KBM-7 (cell line): ENCODE measurements around the gene SH3BP1.

Source experiments
- DNase-seq: peaks from one replicate; pipeline ENCODE4 v3.0.0-alpha.2; 2015
- in situ Hi-C: fragments of 300-500 bp; cut with MboI; formaldehyde crosslinking; loops from 2 replicates; pipeline ENCODE4 v1.14.3; 2020; ENCODE audit warnings: low sequenced_read_pairs, low pct_unique_long_range_greater_than_20kb, mixed read lengths

The SH3BP1 gene

DNA sequence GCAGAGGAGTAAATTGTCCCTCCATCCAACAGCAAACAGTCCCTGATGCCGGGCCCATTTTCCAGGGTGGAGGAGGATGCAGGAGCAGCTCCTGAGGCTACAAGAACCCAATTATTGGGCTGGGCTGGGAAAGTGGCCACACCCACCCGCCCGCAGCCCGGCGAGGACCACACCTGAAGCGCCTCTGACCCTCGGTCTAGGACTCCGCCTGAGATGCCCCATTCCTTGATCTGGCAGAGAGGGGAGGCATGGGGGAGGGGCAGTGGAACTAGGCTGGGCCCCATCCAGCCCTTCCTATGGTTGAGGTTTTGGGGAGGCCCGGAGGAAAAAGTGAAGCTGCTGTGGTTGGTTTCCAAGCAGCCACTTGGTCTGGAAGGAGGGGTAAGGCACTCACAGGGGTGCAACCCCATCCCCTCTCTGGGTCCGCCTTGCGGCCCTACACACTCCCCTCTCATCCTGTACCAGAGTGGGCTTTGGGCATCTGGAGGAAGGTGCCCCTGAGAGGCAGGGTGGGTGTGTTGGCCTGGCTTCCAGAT lies 33.5 kb downstream of the SH3BP1 start:
- no peak for DNase-seq
- in situ Hi-C loops = no loop called here

DNA sequence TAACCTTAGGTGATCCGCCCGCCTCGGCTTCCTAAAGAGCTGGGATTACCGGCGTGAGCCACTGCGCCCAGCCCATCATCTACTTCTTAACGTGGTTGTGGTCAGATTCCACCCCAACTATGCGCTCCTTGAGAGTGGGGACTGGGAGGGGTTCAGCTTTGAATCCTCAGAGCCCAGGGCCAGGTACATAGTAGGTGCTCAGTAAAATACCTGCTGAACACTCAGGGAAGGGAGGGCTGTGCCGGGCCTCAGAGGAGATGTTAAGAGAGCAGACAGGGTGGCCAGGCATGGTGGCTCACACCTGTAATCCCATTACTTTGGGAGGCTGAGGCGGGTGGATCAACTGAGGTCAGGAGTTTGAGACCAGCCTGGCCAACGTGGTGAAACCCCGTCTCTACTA lies 34.8 kb downstream of the SH3BP1 start:
- in situ Hi-C loops = no loop called here

DNA sequence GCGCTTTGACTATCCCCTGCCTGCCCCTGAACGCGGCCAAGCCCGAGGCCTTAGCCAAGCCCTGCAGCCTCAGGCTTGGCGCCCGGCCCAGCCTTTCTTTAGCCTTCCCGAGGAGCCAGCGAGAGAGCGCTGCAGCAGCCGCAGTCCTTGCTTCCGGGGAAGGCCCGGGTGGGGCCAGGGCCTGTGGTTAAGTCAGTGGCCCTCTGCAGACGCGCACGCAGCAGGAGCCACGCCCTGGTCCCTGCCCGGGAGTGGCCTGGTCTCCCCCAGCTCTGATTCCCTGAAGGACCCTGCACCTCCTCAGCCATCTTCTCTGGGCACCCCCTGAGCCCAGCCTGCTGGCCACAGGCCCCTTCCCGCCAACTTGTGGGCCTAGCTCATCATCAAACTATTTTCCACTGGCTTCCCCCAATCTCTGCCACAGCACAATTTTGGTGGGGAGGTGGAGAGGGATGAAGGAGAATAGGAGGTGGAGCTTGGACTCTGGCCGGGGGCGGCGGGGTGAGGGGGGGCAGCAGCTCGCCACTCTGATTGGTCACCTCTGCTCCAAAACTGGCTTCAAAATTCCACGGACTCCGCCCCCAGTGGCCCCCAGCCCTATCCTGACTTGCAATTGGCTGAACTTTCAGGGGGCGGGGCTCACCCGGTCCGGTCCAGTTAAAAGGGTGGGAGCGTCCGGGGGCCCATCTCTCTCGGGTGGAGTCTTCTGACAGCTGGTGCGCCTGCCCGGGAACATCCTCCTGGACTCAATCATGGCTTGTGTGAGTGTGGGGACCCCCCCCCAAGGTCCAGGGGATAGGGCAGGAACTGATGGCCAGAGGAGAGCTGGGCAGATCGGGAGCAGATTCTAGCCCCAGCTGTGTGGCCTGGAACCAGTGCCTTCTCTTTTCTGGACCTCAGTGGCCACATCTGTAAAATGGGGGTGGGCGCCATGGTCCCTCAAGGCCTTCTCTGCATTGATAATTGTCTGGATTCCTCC lies 35.8 kb downstream of the SH3BP1 start, which contains the start of gene LGALS1:
TSS of gene LGALS1 (plus strand) at position 686 of the 979 bp plus-strand sequence. CDS start at position 753, 67 bp downstream.
- peak; percentile 84 for DNase-seq
- in situ Hi-C loops = no loop called here

More for the DNA sequence above, 34.8 kb downstream of the SH3BP1 start:
- no peak for DNase-seq

DNA sequence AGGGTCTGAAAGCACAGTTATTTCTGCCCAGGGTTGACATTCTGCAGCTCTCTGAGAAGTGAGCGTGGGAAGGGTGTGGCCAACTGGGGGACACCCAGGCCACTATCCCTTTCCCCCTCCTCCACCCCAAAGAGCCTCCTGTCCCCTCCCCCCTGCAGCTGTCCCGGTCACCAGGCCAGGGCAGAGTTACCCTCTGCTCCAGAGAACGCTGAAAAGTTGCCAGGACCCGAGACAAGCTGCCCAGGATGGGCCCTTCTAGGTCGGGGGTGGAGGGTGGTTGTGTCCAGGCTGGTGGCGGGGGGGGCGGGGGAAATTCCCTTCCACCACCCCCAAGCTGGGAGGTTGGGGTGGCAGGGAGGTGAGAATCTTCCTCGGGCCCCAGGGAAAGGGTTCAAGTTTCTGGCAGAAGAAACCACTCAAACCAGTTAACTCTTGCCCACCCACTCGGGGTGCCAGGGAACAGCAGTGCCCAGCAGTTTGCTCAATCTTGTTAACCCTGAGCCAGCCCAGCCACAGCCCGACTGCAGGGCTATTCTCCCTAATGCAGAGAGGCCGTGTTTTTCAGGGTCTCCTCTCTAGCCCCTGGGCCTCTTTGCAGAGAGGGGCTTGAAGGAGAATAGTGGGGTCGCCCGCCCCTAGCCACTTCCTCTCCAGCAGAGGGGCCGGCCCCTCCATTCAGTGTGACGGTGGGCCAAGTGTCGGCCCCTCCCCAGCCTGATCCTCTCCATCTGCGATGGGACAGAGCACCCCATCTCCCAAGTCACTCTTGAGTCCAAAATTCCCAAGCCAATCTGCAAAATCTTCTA lies 36.7 kb downstream of the SH3BP1 start:
- in situ Hi-C loops = no loop called here
- DNase-seq = no peak

DNA sequence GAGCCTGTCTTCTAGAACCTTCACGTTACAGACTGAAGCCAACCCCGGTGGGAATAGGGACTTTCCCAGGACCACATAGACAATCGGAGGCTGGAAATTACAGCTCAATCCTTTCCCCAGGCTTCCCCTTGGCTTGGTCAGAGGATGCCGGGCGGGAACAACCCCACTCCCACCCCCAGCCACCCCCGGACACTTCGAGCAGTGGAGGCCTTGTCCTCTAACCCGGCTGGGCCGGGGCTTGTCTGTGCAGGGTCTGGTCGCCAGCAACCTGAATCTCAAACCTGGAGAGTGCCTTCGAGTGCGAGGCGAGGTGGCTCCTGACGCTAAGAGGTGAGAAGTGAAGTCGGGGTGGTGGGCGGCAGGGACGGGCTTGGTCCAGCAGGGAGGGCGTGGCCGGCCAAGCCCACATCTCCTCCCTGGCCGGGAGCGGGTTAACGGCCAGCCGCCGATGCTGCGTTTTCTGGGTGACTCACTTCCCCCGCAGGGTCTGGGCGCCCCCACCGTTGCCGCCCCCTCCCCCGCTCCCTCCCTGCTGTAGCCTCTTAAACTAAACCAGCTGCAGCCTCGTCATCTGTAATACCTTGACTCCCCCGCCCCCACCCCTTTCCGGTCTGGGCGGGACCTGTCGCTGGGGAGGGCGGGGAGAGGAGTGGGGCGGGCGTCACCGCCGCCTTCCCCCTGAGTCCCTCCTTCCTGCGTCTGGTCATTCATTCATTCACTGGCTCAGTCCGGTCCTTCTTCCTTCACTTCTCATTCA lies 37.4 kb downstream of the SH3BP1 start:
- in situ Hi-C loops = no loop called here
- peak; percentile 96 for DNase-seq

DNA sequence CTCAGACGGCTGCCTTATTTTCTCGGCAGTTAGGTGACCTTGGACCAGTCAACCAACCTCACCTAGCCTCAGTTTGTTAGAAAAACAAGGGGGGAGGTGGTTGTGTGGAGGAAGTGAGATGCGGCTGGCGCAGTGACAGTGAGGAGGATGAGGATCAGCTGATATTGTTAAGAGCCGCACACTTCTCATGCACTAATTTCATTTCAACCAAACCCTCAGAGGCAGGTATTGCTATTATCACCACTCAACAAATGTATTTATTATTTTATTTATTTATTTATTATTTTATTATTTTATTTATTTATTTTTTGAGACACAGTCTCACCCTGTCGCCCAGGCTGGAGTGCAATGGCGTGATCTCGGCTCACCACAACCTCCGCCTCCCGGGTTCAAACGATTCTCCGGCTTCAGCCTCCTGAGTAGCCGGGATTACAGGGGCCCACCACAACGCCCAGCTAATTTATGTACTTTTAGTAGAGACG lies 38.1 kb downstream of the SH3BP1 start:
- in situ Hi-C loops = no loop called here

DNA sequence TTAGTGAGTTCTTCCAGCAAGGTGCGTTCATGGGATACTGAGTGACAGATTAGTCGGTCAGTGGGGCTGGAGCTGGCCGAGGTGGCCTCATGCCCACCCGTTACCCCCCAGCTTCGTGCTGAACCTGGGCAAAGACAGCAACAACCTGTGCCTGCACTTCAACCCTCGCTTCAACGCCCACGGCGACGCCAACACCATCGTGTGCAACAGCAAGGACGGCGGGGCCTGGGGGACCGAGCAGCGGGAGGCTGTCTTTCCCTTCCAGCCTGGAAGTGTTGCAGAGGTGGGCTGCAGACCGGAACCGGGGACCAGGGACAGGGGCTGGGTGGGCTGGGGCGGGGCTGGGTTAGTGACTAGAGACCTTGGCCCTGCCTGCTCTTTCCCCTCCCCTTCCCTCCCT lies 38.9 kb downstream of the SH3BP1 start:
- in situ Hi-C loops = no loop called here
- DNase-seq = no peak

More for the DNA sequence above, 38.1 kb downstream of the SH3BP1 start:
- DNase-seq = no peak

DNA sequence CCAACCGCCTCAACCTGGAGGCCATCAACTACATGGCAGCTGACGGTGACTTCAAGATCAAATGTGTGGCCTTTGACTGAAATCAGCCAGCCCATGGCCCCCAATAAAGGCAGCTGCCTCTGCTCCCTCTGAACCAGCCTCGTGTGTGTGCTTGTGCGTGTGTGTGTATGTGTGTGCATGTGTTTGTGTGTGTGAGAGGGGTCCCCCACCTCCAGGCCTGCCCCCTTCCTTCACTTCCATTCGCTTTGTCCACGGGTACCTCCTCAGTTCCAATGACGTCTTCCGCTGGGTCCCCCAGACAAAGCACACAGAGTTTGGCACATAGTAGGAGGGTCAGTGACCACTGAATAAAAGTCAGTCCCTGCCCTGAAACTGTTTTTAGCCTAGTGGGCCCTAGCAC lies 40.2 kb downstream of the SH3BP1 start:
- no peak for DNase-seq
- in situ Hi-C loops = no loop called here

DNA sequence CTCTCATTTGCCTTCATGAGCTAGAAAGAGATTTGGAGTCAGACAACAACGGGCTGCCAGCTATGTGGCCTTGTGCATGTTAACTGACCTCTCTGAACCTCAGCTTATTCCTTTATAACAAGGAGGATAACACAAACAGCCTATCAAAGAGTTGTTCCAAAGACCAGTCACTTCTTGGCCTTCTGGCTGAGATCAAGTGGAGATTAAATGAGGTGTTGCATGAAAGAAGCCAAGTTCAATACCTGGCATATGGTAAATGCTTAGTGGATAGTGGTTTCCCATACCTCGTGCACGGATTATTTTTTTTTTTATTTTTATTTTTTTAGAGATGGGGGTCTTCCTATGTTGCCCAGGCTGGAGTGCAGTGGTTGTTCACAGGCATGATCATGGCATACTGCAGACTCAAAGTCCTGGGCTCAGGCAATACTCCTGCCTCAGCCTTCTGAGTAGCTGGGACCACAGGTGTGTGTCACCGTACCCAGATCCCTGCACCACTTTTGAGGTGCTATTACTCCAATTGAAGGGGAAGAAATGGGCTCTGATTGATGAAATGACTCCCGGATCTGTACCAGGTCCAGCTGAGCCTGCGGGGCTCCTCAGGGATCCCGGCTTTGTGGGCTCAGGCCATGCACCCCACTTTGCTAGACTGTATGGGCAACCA lies 40.9 kb downstream of the SH3BP1 start:
- in situ Hi-C loops = no loop called here
- DNase-seq = no peak

DNA sequence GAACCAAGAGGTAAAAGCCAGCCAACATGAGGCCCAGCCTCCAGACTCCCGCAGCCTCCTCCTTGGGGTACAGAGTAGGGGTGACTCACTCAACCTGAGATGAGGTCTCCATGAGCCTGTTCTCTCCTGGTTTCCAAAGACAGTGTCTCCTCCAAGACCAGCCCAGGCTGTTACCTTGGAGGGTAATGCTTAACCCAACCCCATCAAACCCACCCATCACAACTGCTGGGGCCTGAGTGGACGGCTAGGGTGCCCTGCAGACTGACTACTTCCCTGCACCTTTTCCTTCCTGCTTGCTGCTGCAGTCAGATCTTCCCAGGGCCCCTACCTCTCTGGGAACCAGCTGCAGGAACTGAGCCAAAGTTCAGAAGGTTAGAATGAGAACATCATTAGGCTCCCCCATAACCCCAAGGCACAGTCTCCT lies 41.5 kb downstream of the SH3BP1 start:
- in situ Hi-C loops = no loop called here
- no peak for DNase-seq

DNA sequence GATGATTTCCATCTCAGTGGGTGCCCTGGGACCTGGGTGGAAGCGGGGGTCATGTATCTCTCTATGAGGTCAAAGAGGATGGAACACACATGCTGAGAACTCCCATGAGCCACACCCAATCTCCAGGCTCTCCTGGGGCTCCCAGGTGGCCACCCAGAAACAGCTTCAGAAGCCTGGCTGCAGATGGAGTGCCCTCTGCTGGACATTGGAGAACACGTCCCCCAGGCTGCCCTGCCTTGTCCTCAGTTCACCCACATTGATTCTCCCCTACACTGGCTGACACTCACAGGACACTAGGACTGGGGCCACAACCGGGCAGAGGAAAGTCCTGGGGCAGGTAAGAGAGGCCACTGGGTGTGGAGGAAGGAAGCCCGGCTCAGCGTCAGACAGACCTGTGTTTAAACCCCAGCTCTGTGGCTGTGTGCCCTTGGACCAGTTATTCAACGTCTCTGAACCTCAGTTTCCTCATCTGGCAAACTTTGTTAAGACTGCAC lies 42.1 kb downstream of the SH3BP1 start:
- in situ Hi-C loops = no loop called here
- DNase-seq = peak; percentile 86

DNA sequence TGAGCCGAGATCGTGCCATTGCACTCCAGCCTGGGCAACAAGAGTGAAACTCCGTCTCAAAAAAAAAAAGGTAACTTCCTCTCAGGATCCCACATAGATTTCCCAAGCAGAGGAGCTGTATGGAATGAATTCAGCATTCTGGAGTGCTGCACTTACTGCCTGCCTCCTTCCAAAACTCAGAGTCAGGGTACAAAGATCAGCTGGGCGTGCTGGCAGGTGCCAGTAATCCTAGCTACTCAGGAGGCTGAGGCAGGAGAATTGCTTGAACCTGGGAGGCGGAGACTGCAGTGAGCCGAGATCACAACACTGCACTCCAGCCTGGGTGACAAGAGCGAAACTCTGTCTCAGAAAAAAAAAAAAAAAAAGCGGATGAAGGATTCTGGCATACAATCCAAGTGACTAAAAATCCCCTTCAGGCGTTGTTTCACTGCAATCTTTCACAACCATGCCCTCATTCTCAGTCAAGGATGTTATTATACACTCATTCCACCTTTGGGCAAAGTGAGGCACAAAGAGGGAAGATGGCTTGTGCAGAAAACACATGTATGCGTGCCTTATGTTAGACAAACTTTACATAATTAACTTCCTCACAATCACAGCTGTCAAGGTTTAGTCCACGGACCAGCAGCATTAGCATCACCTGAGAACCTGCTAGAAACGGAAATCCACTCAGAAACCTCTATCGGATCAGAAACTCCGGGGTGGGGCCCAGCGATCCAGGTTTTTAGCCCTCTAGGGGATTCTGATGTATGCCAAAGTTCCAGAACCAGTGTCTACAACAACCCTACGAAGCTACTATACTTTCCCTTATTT lies 45.5 kb downstream of the SH3BP1 start:
- in situ Hi-C loops = no loop called here
- no peak for DNase-seq

DNA sequence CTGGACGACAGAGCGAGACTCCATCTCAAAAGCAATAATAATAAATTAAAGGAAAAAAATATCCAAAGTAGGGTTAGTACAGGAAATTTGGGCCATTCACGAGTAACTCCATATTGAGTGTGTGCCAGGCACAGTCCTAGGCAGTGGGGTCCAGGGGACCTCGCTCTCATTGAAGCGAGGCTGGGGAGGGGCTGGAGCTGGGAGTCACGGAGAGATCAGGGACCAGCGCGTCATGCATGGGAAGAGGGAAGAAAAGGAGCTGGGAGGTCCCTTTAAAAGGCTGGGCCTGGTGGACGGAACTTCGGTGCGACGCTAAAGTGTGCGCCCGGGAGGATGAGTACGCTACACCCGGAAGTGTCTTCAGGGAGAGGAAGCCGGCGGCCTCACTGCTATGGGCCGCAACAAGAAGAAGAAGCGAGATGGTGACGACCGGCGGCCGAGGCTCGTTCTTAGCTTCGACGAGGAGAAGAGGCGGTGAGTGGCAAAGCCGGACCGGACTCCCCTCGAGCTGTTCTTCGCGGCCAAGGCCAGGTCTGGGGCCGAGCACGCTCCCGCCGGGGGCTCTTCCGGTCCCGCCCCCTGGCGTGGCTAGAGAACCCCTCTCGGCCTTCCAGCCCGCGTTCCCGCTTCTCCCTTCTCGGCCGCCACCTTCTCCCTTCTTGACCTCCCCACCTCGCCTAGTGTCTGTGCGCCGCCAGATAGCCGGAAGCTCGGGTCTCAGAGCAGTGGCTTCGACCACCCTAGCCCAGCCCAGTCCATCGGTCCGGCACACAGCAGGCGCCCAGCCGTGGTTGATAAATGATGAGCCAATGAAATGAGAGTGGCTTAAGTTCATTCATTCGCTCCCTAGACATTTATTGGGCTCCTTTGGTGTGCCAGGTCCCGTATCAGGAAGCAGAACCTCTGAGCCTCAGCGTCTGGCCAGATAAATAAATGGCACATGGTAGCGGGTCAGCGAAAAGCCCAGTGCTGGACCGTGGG lies 46.8 kb downstream of the SH3BP1 start, which contains the start of gene NOL12:
TSS of gene NOL12 (plus strand) at position 342 of the 981 bp plus-strand sequence. CDS start at position 392, 50 bp downstream.
- DNase-seq = peak; percentile 94
- in situ Hi-C loops = no loop called here

DNA sequence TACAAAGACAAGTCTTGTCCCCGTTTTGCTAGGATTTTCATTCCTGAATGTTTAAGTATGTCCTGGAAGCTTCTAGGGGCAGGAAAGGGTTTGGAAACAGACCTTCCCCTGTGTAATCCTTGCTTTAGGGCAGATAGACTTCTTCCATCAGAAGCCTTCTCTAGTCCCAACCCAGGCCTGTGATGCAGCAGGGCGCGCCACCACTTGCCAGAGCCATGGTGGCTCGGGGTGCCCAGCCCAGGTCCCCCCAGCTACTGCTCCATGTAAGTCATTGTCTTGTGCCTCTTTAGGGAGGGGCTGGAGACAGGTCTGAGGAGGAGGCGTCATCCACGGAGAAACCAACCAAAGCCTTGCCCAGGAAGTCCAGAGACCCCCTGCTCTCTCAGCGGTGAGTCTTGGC lies 50.9 kb downstream of the SH3BP1 start:
- in situ Hi-C loops = no loop called here
- DNase-seq = no peak

DNA sequence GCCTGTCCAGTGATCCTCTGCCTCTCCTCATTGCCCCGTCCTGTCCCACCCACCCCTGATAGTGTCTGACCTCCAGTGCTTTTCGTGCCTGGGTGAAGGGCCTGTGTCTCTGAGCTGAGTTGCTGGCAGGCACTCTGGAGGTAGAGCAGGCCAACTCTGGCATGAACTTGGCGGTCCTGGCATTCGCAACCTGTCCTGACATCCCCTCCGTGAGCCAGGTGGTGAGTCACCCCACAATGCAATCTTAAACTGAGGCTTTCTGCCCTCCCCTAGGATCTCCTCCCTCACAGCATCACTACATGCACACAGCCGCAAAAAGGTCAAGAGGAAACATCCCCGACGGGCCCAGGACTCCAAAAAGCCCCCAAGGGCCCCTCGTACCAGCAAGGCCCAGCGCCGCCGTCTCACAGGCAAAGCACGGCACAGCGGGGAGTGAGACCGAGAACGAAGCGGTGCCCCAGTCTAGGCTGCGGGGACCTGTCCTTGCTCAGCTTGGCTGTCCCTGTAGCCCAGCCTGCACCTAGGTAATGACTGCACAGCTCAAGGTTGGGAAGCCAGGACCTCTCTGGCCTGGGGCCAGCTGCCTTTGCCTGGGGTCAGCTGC lies 51.5 kb downstream of the SH3BP1 start:
- no peak for DNase-seq
- in situ Hi-C loops = no loop called here
